Measurements from ENCODE around the gene SHC2. TPM values are rescaled to one million over a fixed set of nuclear protein-coding genes. Genes with fewer than 3 reads are reported as not detected.

The SHC2 gene
- total and polyA plus RNA-seq, 12 donors: 1.2 to 196 (median 41.1) TPM

GRCh38 chr19:391726-392374 is 69.0 kb downstream of the SHC2 start:
- intact Hi-C loops (cut with DNase I): no loop called here
- H3K4me3 ChIP-seq: no peak overlapping the region
- DNase-seq: no peak
- no peaks in the 10 kb centered on the region for H3K27me3 ChIP-seq
- no peaks in the 10 kb centered on the region for H3K36me3 ChIP-seq (replicated peaks in 1 of 2)
- 77 to 83% (median 83%) methylated on average over 12 to 30 of the region's 30 CpGs for WGBS, 4 donors
- no peaks in the 10 kb centered on the region for H3K4me1 ChIP-seq (replicated peaks in 1 of 2)
- TF ChIP-seq CTCF (IDR thresholded peaks at IDR 0.05): no peak
- TF ChIP-seq POLR2A (IDR thresholded peaks at IDR 0.05): no peak
- H3K9me3 ChIP-seq (replicated peaks in 1 of 3): no peaks in the 10 kb centered on the region
- H3K27ac ChIP-seq: no peak overlapping the region

- Histone ChIP-seq H3K27ac (no peak overlapping the region), H3K9me3 (replicated peaks in 1 of 3) (no peaks in the 10 kb centered on the region), H3K4me3 (no peak overlapping the region), H3K4me1 (replicated peaks in 1 of 2) (no peaks in the 10 kb centered on the region), H3K36me3 (replicated peaks in 1 of 2) (no peaks in the 10 kb centered on the region), H3K27me3 (no peaks in the 10 kb centered on the region)
- TF ChIP-seq POLR2A (IDR thresholded peaks at IDR 0.05): no peak
- TF ChIP-seq CTCF (IDR thresholded peaks at IDR 0.05): no peak
- DNase-seq: no peak
- intact Hi-C loops (cut with DNase I): no loop called here
- 59 to 85% (median 80%) methylated on average over 2 of the region's 2 CpGs for WGBS, 4 donors
Observed at GRCh38 chr19:391207-391557, 69.7 kb downstream of the SHC2 start.

DNA sequence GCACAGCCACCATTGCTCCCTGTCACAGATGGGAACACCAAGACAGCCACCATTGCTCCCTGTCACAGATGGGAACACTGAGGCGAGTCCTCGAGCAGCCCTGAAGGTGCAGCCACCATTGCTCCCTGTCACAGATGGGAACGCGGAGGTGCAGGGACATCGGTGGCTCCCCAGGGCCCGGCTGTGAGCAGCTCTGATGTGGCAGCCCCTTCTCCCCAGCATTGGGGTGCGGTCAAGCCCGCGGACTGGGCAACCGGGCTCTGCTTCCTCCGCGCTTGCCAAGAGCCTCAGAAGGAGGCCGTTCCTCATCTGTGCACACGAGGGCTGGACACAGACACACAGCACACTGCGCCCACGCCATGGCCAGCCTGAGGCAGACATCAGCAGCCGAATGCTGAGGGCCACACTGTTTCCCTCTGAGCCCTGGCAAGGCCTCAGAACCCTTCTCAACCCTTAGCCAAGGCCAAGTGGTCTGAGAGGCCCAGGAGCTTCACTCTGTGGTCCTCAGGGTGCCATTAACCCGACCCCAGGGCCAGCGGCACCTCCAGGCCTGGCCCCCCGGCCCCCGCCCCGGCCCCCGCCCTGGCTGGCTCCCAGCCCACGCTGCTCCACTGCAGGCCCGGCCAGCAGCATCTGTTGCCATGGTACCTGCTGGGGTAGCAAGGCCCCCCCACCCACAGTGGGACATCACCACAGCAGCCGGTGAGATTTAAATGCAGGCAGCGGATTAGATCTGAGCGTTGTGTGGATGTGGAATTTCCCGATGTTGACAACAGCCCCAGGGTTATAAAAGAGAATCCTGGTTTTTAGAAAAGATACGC is 70.2 kb downstream of the SHC2 start:
- intact Hi-C loops (cut with DNase I): no loop called here
- H3K4me1 ChIP-seq (replicated peaks in 1 of 2): no peaks in the 10 kb centered on the region
- no peaks in the 10 kb centered on the region for H3K27me3 ChIP-seq
- WGBS, 4 donors: 72 to 81% (median 79%) methylated on average over 10 to 30 of the region's 30 CpGs
- H3K27ac ChIP-seq: no peak overlapping the region
- no peak overlapping the region for H3K4me3 ChIP-seq
- H3K36me3 ChIP-seq (replicated peaks in 1 of 2): no peaks in the 10 kb centered on the region
- H3K9me3 ChIP-seq (replicated peaks in 1 of 3): no peaks in the 10 kb centered on the region
- no peak for DNase-seq
- TF ChIP-seq CTCF (IDR thresholded peaks at IDR 0.05): no peak
- no peak for TF ChIP-seq POLR2A (IDR thresholded peaks at IDR 0.05)

- intact Hi-C loops (cut with DNase I): no loop called here
- no peak overlapping the region for H3K4me3 ChIP-seq
- TF ChIP-seq POLR2A (IDR thresholded peaks at IDR 0.05): no peak
- TF ChIP-seq CTCF (IDR thresholded peaks at IDR 0.05): no peak
- H3K9me3 ChIP-seq (replicated peaks in 1 of 3): no peaks in the 10 kb centered on the region
- no peak overlapping the region for H3K27ac ChIP-seq
- H3K36me3 ChIP-seq (replicated peaks in 1 of 2): no peaks in the 10 kb centered on the region
- no peak for DNase-seq
- WGBS, 4 donors: 73 to 86% (median 79%) methylated on average over 11 to 12 of the region's 12 CpGs
- no peaks in the 10 kb centered on the region for H3K27me3 ChIP-seq
- no peaks in the 10 kb centered on the region for H3K4me1 ChIP-seq (replicated peaks in 1 of 2)
Observed at GRCh38 chr19:389935-390289, 70.9 kb downstream of the SHC2 start.

Measured in adrenal gland (tissue), 12 donors.